MG63 (cell line): Measurements from ENCODE around the gene PIK3C3. TPM values are rescaled to one million over a fixed set of nuclear protein-coding genes. Genes with fewer than 3 reads are reported as not detected.
"Not testable (repeated sequence)": the region's sequence is repeated elsewhere in the genome, so short reads cannot be mapped to it uniquely, and the experiment has no call there.

Source experiments
- DNase-seq: peaks from one replicate; pipeline ENCODE4 v3.0.0-alpha.2; 2020
- H3K27me3 ChIP-seq: fragments of 250-450 bp; sonication (Bioruptor Pico); 2 replicates; pipeline ENCODE4 v1.5.1; 2020; ENCODE audit warnings: mild to moderate bottlenecking, moderate library complexity
- H3K36me3 ChIP-seq: fragments of 250-450 bp; sonication (Bioruptor Pico); 2 replicates; pipeline ENCODE4 v1.5.1; 2020; ENCODE audit warnings: mild to moderate bottlenecking, moderate library complexity
- H3K4me3 ChIP-seq: fragments of 250-450 bp; sonication (Bioruptor Pico); 2 replicates; pipeline ENCODE4 v1.5.1; 2020; ENCODE audit warnings: mild to moderate bottlenecking, moderate library complexity
- H3K9me3 ChIP-seq: fragments of 250-450 bp; sonication (Bioruptor Pico); 2 replicates; pipeline ENCODE4 v1.5.1; 2020; ENCODE audit warnings: mild to moderate bottlenecking, moderate library complexity
- total RNA-seq: library from RNA; depleted of rRNA; stranded (reverse); fragments of >200 nt; shearing (Covaris generic); gene quantifications from 2 replicates; pipeline ENCODE4 v1.2.3, GENCODE V29; 2014; ENCODE audit warnings: low replicate concordance

Gene PIK3C3
- total RNA-seq, 1 experiment from 2014 or later: 24.6 TPM

- peaks cover 10% of the 10 kb centered on the region for H3K36me3 ChIP-seq
- DNase-seq: no peak
- H3K9me3 ChIP-seq: no peaks in the 10 kb centered on the region
- H3K27me3 ChIP-seq: no peaks in the 10 kb centered on the region
- H3K4me3 ChIP-seq: no peak overlapping the region
These were observed 123.7 kb downstream of the PIK3C3 start for GRCh38 chr18:42078711-42079110.

- Histone ChIP-seq H3K4me3 (no peak overlapping the region), H3K9me3 (no peaks in the 10 kb centered on the region), H3K27me3 (no peaks in the 10 kb centered on the region), H3K36me3 (peaks cover 10% of the 10 kb centered on the region)
- no peak for DNase-seq
These were observed 125.3 kb downstream of the PIK3C3 start for GRCh38 chr18:42080340-42080739.

- Histone ChIP-seq H3K36me3 (peaks cover 7% of the 10 kb centered on the region), H3K4me3 (no peak overlapping the region), H3K9me3 (no peaks in the 10 kb centered on the region), H3K27me3 (no peaks in the 10 kb centered on the region)
- no peak for DNase-seq
These were observed 127.6 kb downstream of the PIK3C3 start for GRCh38 chr18:42082415-42083234.

GRCh38 chr18:42086288-42086687 lies 131.3 kb downstream of the PIK3C3 start:
- H3K27me3 ChIP-seq: no peaks in the 10 kb centered on the region
- H3K9me3 ChIP-seq: no peaks in the 10 kb centered on the region
- peaks cover 5% of the 10 kb centered on the region for H3K36me3 ChIP-seq
- DNase-seq: no peak
- H3K4me3 ChIP-seq: no peak overlapping the region

GRCh38 chr18:42087235-42087634 lies 132.2 kb downstream of the PIK3C3 start:
- no peaks in the 10 kb centered on the region for H3K9me3 ChIP-seq
- no peaks in the 10 kb centered on the region for H3K27me3 ChIP-seq
- H3K4me3 ChIP-seq: no peak overlapping the region
- H3K36me3 ChIP-seq: peaks cover 5% of the 10 kb centered on the region
- DNase-seq: no peak

GRCh38 chr18:42087876-42088275 lies 132.8 kb downstream of the PIK3C3 start:
- Histone ChIP-seq H3K9me3 (no peaks in the 10 kb centered on the region), H3K36me3 (no peaks in the 10 kb centered on the region; the same call in 1 of the 2 replicates), H3K4me3 (no peak overlapping the region), H3K27me3 (no peaks in the 10 kb centered on the region)
- DNase-seq: no peak

- Histone ChIP-seq H3K36me3 (no peaks in the 10 kb centered on the region), H3K9me3 (no peaks in the 10 kb centered on the region), H3K27me3 (no peaks in the 10 kb centered on the region), H3K4me3 (no peak overlapping the region)
- DNase-seq: no peak
These were observed 137.8 kb downstream of the PIK3C3 start for GRCh38 chr18:42092848-42093247.

- no peaks in the 10 kb centered on the region for H3K9me3 ChIP-seq
- H3K4me3 ChIP-seq: no peak overlapping the region
- H3K36me3 ChIP-seq: no peaks in the 10 kb centered on the region
- H3K27me3 ChIP-seq: no peaks in the 10 kb centered on the region
- no peak for DNase-seq
These were observed 139.8 kb downstream of the PIK3C3 start for GRCh38 chr18:42094875-42095274.

- no peaks in the 10 kb centered on the region for H3K27me3 ChIP-seq
- no peak for DNase-seq
- H3K36me3 ChIP-seq: no peaks in the 10 kb centered on the region
- H3K4me3 ChIP-seq: no peak overlapping the region
- H3K9me3 ChIP-seq: no peaks in the 10 kb centered on the region
These were observed 140.8 kb downstream of the PIK3C3 start for GRCh38 chr18:42095732-42096377.

- H3K4me3 ChIP-seq: no peak overlapping the region
- no peak for DNase-seq
- no peaks in the 10 kb centered on the region for H3K27me3 ChIP-seq
- H3K36me3 ChIP-seq: no peaks in the 10 kb centered on the region
- H3K9me3 ChIP-seq: no peaks in the 10 kb centered on the region
These were observed 145.2 kb downstream of the PIK3C3 start for GRCh38 chr18:42100248-42100647.

GRCh38 chr18:42100911-42101310 lies 145.9 kb downstream of the PIK3C3 start:
- no peaks in the 10 kb centered on the region for H3K9me3 ChIP-seq
- no peaks in the 10 kb centered on the region for H3K36me3 ChIP-seq
- no peaks in the 10 kb centered on the region for H3K27me3 ChIP-seq
- H3K4me3 ChIP-seq: no peak overlapping the region
- DNase-seq: no peak

GRCh38 chr18:42105394-42105793 lies 150.4 kb downstream of the PIK3C3 start:
- H3K4me3 ChIP-seq: no peak overlapping the region

GRCh38 chr18:42106784-42107183 lies 151.8 kb downstream of the PIK3C3 start:
- Histone ChIP-seq H3K4me3 (no peak overlapping the region), H3K36me3 (no peaks in the 10 kb centered on the region), H3K9me3 (no peaks in the 10 kb centered on the region), H3K27me3 (no peaks in the 10 kb centered on the region)
- DNase-seq: no peak

More at GRCh38 chr18:42105394-42105793, 150.4 kb downstream of the PIK3C3 start:
- Histone ChIP-seq H3K27me3 (no peaks in the 10 kb centered on the region), H3K9me3 (no peaks in the 10 kb centered on the region), H3K36me3 (no peaks in the 10 kb centered on the region)
- DNase-seq: no peak

GRCh38 chr18:42107287-42107686 lies 152.3 kb downstream of the PIK3C3 start:
- no peak for DNase-seq
- Histone ChIP-seq H3K27me3 (no peaks in the 10 kb centered on the region), H3K36me3 (no peaks in the 10 kb centered on the region), H3K4me3 (no peak overlapping the region), H3K9me3 (no peaks in the 10 kb centered on the region)

- Histone ChIP-seq H3K36me3 (no peaks in the 10 kb centered on the region), H3K4me3 (no peak overlapping the region), H3K9me3 (no peaks in the 10 kb centered on the region), H3K27me3 (no peaks in the 10 kb centered on the region)
- no peak for DNase-seq
These were observed 152.8 kb downstream of the PIK3C3 start for GRCh38 chr18:42107691-42108450.

- DNase-seq, H3K9me3 ChIP-seq, H3K4me3 ChIP-seq, H3K27me3 ChIP-seq, H3K36me3 ChIP-seq: not testable (repeated sequence)
These were observed 157.1 kb downstream of the PIK3C3 start for GRCh38 chr18:42112147-42112546.

GRCh38 chr18:42112657-42113420 lies 157.8 kb downstream of the PIK3C3 start:
- Histone ChIP-seq H3K4me3 (no peak overlapping the region), H3K36me3 (no peaks in the 10 kb centered on the region), H3K27me3 (no peaks in the 10 kb centered on the region), H3K9me3 (no peaks in the 10 kb centered on the region)
- DNase-seq: no peak
